ENCODE data around the gene FAM83B.
"Not testable (repeated sequence)": the region's sequence is repeated elsewhere in the genome, so short reads cannot be mapped to it uniquely, and the experiment has no call there.

FAM83B gene

DNA sequence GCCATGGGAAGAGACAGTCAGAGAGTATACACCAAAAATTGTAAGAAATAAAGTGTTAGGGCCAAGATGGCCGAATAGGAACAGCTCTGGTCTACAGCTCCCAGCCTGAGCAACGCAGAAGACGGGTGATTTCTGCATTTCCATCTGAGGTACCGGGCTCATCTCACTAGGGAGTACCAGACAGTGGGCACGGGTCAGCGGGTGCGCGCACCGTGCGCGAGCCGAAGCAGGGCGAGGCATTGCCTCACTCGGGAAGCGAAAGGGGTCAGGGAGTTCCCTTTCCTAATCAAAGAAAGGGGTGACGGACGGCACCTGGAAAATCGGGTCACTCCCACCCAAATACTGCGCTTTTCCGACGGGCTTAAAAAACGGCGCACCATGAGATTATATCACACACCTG, 114.8 kb downstream of the FAM83B start:
- in situ Hi-C loops (cut with HindIII; ENCODE audit: low sequenced_read_pairs), result not testable (repeated sequence)

- in situ Hi-C loops (cut with HindIII; ENCODE audit: low sequenced_read_pairs), result no loop called here
These were observed 123.8 kb downstream of the FAM83B start for GRCh38 chr6:54970337-54970736.

DNA sequence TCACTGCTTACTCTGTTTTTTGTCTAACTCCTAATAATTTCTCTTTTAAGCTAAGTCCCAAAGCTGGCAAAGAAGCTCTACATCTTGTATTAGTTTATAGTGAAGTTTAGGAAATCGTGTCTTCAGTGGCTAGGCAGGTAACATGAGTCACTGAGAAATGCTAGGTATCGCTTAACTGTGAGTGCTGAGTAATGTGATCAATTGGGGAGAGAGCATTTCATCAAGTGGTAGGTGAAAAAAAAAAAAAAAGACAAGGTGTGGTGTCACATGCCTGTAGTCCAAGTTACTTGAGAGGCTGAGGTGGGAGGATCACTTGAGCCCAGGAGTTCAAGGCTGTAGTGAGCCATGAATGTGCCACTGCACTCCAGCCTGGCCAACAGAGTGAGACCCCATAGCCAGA, 125.3 kb downstream of the FAM83B start:
- in situ Hi-C loops (cut with HindIII; ENCODE audit: low sequenced_read_pairs), result no loop called here

DNA sequence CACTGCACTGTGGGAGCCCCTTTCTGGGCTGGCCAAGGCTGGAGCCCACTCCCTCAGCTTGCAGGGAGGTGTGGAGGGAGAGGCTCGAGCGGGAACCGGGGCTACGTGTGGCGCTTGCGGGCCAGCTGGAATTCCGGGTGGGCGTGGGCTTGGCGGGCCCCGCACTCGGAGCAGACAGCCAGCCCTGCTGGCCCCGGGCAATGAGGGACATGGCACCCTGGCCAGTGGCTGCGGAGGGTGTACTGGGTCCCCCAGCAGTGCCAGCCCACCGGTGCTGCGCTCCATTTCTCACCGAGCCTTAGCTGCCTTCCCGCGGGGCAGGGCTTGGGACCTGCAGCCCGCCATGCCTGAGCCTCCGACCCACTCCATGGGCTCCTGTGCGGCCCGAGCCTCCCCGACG, 132.6 kb downstream of the FAM83B start:
- in situ Hi-C loops (cut with HindIII; ENCODE audit: low sequenced_read_pairs), result not testable (repeated sequence)

- in situ Hi-C loops (cut with HindIII; ENCODE audit: low sequenced_read_pairs), result no loop called here
These were observed 134.1 kb downstream of the FAM83B start for GRCh38 chr6:54980511-54981275.

DNA sequence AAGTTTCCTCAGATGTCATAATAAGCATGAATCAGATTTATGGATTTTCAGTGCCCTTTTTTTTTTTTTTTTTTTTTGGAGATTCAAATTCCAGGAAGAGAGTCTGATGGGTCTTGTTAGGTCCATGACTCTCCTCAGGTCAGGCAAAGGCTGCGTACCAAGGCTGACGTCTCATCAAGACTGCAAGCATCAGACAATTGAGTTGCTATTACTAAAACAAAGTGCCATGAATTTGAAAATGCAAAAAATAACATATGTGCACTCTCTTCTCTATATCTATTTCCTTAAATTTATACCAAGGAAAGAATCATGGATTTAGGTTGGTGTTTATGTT, 134.7 kb downstream of the FAM83B start:
- in situ Hi-C loops (cut with HindIII; ENCODE audit: low sequenced_read_pairs), result no loop called here

- in situ Hi-C loops (cut with HindIII; ENCODE audit: low sequenced_read_pairs), result no loop called here
These were observed 135.1 kb downstream of the FAM83B start for GRCh38 chr6:54981647-54982046.

- in situ Hi-C loops (cut with HindIII; ENCODE audit: low sequenced_read_pairs), result no loop called here
These were observed 141.2 kb downstream of the FAM83B start for GRCh38 chr6:54987633-54988290.

DNA sequence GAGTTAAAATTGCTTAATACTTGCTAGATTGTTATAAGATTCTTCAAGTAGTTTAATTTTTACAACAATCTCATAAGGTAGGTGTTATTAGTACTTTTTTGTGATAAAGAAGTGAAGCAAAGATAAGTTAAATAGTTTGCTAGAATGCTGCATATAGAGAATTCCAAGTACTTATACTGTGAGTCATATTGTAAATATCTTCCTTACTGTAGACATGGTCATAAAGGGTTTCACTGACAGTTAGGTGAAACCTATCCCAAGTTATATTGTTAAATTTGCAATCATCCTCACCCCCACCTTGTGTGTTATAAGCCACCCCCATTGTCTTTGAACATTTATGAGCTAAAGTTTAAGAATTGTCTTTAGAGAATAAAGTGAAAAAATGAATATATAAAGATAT, 142.0 kb downstream of the FAM83B start:
- in situ Hi-C loops (cut with HindIII; ENCODE audit: low sequenced_read_pairs), result no loop called here

DNA sequence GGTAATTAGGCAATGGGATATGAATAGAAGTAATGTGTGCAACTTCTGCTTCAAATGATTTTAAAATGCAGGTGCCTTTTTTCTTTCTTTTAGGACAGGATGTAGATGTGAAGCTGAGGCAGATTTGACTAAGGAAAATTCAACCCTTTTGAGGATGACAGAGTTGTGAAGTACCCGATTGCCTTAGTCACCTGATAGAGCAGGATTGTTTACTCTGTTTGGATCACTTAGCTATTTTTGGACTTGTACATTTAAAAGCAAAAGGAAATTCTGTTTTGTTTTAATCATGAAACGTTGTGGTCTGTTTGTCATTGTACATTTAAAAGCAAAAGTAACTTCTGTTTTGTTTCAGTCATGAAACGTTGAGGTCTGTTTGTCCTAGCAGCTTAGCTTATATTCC, 143.4 kb downstream of the FAM83B start:
- in situ Hi-C loops (cut with HindIII; ENCODE audit: low sequenced_read_pairs), result no loop called here

Measured in DLD1 (cell line).